Cardiac fibroblast (primary cell): Measurements from ENCODE around the gene RXYLT1.
A peak's percentile ranks its signal among the peaks of the same experiment; 100 is the strongest.

Experiments used
- DNase-seq, 2 donors: peaks; one replicate each; pipeline versions ENCODE4 v3.0.0 to v3.0.0-alpha.2; 2010; ENCODE audit warnings: low read depth in 2 of 2
- H3K4me3 ChIP-seq, 2 donors: replicated peaks in 1 of 2; 1 replicate in 1 of 2; 2 replicates in 1 of 2; pipeline ENCODE4 v1.5.1; 2011; ENCODE audit warnings: low read depth in 2 of 2, low read length in 2 of 2, mild to moderate bottlenecking in 2 of 2, moderate library complexity in 1 of 2
- TF ChIP-seq, protein P1 (sequence below): IDR thresholded peaks from one replicate; pipeline ENCODE4 v1.5.1; 2011; ENCODE audit warnings: low read depth, mild to moderate bottlenecking, low read length, inconsistent platforms

RXYLT1 gene

DNA sequence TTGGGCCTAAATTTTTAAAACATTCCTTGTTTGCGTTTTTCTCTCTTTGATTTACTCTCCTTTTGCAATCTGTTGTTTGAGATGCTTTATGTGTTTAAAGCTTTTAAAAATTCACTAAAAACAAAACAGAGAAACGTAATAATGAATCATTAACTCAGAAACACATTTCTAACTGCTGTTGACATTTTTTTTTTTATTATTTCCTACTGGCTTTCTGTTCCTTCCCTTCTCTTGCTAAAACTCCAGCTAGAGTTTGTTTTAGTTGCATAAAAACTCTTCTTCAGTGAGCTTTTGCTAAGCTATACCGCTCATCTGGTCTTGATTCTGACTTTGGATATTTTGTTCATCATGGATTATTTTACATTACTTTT lies 35.8 kb downstream of the RXYLT1 start:
- no peak overlapping the region for H3K4me3 ChIP-seq
- DNase-seq: no peak
- TF ChIP-seq, protein P1, sequence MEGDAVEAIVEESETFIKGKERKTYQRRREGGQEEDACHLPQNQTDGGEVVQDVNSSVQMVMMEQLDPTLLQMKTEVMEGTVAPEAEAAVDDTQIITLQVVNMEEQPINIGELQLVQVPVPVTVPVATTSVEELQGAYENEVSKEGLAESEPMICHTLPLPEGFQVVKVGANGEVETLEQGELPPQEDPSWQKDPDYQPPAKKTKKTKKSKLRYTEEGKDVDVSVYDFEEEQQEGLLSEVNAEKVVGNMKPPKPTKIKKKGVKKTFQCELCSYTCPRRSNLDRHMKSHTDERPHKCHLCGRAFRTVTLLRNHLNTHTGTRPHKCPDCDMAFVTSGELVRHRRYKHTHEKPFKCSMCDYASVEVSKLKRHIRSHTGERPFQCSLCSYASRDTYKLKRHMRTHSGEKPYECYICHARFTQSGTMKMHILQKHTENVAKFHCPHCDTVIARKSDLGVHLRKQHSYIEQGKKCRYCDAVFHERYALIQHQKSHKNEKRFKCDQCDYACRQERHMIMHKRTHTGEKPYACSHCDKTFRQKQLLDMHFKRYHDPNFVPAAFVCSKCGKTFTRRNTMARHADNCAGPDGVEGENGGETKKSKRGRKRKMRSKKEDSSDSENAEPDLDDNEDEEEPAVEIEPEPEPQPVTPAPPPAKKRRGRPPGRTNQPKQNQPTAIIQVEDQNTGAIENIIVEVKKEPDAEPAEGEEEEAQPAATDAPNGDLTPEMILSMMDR: no peak

DNA sequence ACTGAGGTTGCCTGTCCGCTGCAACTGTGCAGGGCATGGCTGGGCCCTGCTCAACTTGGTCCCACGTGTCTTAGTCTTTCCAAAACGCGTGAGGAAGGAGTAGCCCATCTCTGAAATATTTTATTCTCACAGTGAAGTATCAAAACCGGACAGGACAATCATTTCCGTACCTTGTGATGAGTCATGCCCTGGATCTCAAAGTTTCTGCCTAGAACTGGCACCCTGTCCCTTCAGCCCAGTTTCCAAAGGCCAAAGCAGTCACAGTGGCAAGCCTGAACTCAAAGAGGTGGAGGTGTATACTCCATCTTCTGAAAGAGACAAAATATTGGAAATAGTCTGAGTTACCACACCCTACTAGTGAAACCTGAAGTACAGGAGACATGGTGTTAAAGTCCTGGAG lies 36.3 kb downstream of the RXYLT1 start:
- H3K4me3 ChIP-seq: no peak overlapping the region
- no peak for DNase-seq
- TF ChIP-seq, protein P1: no peak

- H3K4me3 ChIP-seq: no peak overlapping the region
- TF ChIP-seq, protein P1: no peak
- no peak for DNase-seq
Observed at GRCh38 chr12:63820427-63820826, 40.7 kb downstream of the RXYLT1 start.

DNA sequence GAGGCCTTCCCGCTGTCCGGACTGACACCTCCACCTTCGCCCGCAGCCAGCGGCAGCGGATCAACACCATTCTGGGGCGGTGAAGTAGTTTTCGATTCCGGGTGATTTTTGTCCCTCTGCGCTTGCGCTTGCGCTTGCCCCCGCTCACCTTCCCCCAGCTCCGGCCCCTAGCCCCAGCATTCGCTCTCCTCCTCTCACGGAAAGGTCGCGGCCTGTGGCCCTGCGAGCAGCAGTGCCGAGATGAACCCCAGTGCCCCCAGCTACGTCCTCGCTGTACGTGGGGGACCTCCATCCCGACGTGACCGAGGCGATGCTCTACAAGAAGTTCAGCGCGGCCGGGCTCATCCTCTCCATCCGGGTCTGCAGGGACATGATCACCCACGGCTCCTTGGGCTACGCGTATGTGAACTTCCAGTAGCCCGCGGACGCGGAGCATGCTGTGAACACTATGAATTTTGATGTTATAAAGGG lies 42.1 kb downstream of the RXYLT1 start:
- peak overlapping the region; percentile 44 to 53 for H3K4me3 ChIP-seq
- TF ChIP-seq, protein P1: no peak
- peak; percentile 19 to 36 for DNase-seq

DNA sequence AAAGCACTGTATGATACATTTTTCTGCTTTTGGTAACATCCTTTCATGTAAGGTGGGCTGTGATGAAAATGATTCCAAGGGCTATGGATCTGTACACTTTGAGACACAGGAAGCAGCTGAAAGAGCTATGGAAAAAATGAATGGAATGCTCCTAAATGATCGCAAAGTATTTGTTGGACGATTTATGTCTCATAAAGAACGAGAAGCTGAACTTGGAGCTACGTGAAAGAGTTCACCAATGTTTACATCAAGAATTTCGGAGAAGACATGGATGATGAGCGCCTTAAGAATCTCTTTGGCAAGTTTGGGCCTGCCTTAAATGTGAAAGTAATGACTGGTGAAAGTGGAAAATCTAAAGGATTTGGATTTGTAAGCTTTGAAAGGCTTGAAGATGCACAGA lies 42.6 kb downstream of the RXYLT1 start:
- peak; percentile 13 to 46 for DNase-seq
- H3K4me3 ChIP-seq: no peak overlapping the region

GRCh38 chr12:63823040-63823439 lies 43.3 kb downstream of the RXYLT1 start:
- TF ChIP-seq, protein P1: no peak
- DNase-seq: no peak
- H3K4me3 ChIP-seq: no peak overlapping the region

More for the DNA sequence above, 42.6 kb downstream of the RXYLT1 start:
- TF ChIP-seq, protein P1: no peak

GRCh38 chr12:63826006-63826585 lies 46.4 kb downstream of the RXYLT1 start:
- peak; percentile 83 to 87 for DNase-seq
- TF ChIP-seq, protein P1: peak; percentile 91
- no peak overlapping the region for H3K4me3 ChIP-seq
